BJ (cell line): ENCODE data around the gene MEMO1. TPM values are rescaled to one million over a fixed set of nuclear protein-coding genes. Genes with fewer than 3 reads are reported as not detected.
"Not testable (repeated sequence)": the region's sequence is repeated elsewhere in the genome, so short reads cannot be mapped to it uniquely, and the experiment has no call there.

Experiments used
- CTCF ChIA-PET: fragments of 350-600 bp; formaldehyde crosslinking; extraction: SDS; loops from one replicate; lab custom pipeline; 2021; ENCODE audit warnings: antibody characterized with exemption, inconsistent platforms; lab: Yijun Ruan, JAX
- POLR2A ChIA-PET: fragments of 300-600 bp; sonication (Branson Sonifier 250); formaldehyde crosslinking; extraction: SDS; loops from one replicate; lab custom pipeline; 2021; ENCODE audit warnings: antibody characterized with exemption; lab: Charles Lee
- DNase-seq: peaks from one replicate; pipeline ENCODE4 v3.0.0-alpha.2; 2011; ENCODE audit warnings: low read depth
- H3K27me3 ChIP-seq: 2 replicates; pipeline ENCODE4 v1.6.0; 2011; ENCODE audit warnings: low read length; ENCODE audit not compliant: control insufficient read depth, insufficient read depth
- H3K36me3 ChIP-seq: 2 replicates; pipeline ENCODE4 v1.5.1; 2011; ENCODE audit warnings: low read length; ENCODE audit not compliant: control insufficient read depth, insufficient read depth
- H3K4me3 ChIP-seq: 2 replicates; pipeline ENCODE4 v1.5.1; 2011; ENCODE audit warnings: low read depth, mild to moderate bottlenecking, control low read depth, low read length
- polyA plus RNA-seq: library from polyadenylated mRNA; depleted of rRNA; stranded (reverse); fragments of >200 nt; gene quantifications from 2 replicates; pipeline ENCODE4 v1.2.3, GENCODE V29; 2011
- TF ChIP-seq, protein P1 (sequence below): IDR thresholded peaks from 2 replicates; pipeline ENCODE4 v1.5.1; 2011; ENCODE audit warnings: low read depth, mild to moderate bottlenecking, control low read depth, inconsistent platforms, low read length, moderate library complexity; ENCODE audit not compliant: insufficient read depth

The MEMO1 gene
- polyA plus RNA-seq, 1 experiment = 42.0 TPM

DNA sequence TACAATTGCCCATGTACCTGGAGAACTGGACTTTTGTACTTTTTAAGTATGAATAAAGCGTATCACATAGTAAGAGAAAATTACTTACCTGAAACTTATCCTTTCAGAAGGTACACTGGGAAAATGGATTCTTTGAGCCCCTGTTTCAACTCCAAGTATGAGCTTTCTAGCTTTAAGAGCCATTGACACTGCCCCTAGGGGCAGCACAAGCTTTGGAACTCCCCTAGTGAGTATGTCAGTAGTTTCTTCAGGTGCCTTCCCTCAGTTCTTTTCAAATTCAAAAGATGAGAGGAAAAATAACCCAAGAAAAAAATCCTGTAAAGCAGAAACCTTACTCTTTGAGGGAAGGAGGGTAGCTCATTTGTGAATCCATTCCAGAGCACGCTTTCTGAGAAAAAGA is 124.1 kb downstream of the MEMO1 start:
- ChIA-PET POLR2A (no interaction called here), CTCF (no interaction called here)
- DNase-seq = no peak
- H3K4me3 ChIP-seq = no peak overlapping the region
- no peaks in the 10 kb centered on the region for H3K27me3 ChIP-seq
- H3K36me3 ChIP-seq = peaks cover 1% of the 10 kb centered on the region
- TF ChIP-seq, protein P1, sequence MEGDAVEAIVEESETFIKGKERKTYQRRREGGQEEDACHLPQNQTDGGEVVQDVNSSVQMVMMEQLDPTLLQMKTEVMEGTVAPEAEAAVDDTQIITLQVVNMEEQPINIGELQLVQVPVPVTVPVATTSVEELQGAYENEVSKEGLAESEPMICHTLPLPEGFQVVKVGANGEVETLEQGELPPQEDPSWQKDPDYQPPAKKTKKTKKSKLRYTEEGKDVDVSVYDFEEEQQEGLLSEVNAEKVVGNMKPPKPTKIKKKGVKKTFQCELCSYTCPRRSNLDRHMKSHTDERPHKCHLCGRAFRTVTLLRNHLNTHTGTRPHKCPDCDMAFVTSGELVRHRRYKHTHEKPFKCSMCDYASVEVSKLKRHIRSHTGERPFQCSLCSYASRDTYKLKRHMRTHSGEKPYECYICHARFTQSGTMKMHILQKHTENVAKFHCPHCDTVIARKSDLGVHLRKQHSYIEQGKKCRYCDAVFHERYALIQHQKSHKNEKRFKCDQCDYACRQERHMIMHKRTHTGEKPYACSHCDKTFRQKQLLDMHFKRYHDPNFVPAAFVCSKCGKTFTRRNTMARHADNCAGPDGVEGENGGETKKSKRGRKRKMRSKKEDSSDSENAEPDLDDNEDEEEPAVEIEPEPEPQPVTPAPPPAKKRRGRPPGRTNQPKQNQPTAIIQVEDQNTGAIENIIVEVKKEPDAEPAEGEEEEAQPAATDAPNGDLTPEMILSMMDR = peak; percentile 29; the same call in 1 of the 2 replicates

DNA sequence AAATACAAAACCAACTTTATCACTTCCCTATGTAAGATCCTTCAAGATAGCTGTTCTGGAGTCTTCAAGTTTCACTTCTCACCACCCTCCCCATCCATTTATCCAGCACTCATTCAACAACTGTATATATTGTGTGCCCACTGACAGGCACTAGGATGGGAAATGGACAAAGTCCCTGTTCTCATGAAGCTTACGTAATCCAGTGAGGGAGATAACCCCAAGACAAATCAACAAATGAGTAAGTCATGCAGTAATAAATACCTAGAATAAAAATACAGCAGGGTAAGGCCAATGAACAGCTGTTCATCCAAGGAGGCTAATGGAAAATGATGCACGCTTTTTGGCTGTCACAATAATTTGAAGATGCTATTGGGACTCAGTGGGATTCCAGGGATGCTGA is 133.8 kb downstream of the MEMO1 start:
- DNase-seq = no peak
- POLR2A ChIA-PET = no interaction called here
- CTCF ChIA-PET = no interaction called here
- TF ChIP-seq, protein P1 = no peak
- no peaks in the 10 kb centered on the region for H3K27me3 ChIP-seq
- H3K36me3 ChIP-seq = peaks cover 1% of the 10 kb centered on the region
- H3K4me3 ChIP-seq = no peak overlapping the region

DNA sequence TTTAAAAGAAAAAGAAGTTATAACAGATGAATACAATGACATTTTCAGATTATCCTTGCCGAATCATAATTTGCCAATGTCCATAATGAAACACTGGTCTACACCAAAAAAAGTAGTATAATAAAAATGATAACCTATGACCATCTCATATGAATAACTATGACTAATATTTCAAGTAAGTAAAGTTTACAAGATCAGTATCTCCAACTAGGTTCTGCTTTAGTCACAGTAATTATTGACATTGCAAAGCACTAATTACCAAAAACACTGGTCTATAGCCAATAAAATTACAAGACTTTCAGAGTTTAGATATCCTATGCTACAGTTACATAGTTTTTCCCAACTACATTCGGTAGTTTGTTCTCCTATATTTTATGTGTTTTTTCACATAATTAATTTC is 136.7 kb downstream of the MEMO1 start:
- DNase-seq = no peak
- no peaks in the 10 kb centered on the region for H3K27me3 ChIP-seq
- TF ChIP-seq, protein P1 = no peak
- no peak overlapping the region for H3K4me3 ChIP-seq
- POLR2A ChIA-PET = no interaction called here
- CTCF ChIA-PET = no interaction called here
- H3K36me3 ChIP-seq = no peaks in the 10 kb centered on the region

DNA sequence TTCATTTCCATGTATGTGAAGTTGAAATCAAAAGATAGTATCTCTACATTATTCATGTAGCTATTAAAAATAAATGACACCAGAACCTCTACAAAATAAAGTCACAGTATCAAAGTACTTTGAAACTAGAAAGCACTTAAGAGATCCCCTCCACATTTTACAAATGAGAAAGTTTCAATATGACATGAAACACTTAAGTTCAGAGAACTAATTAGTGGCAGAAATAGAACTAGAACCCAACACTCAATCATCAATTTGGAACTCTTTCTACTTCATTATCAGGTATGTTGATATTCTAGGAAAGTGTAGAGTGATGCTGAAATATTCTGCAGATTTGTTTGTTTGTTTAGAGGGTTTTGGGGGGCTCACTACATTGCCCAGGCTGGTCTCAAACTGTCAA is 145.6 kb downstream of the MEMO1 start:
- ChIA-PET POLR2A (no interaction called here), CTCF (no interaction called here)
- Histone ChIP-seq H3K4me3 (no peak overlapping the region), H3K27me3 (no peaks in the 10 kb centered on the region), H3K36me3 (no peaks in the 10 kb centered on the region)
- no peak for DNase-seq
- TF ChIP-seq, protein P1 = no peak

DNA sequence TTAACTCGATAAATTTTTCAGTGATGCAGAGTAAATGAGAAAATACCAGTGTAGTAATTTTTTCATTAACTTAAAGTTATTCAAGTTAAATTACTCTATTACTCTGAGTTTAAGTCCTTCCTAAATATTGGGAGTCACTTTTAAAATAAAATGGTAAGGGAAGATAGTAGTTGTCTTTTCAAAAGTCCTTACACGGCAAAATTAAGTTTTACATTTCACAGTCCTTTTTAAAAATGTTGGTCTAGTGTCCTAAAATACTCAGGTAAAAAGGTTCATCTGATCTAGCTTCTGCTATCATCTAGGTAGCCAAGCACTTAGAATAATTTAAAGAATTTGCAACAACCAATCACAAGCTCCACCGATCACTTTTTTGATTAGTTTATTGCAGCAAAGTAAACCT is 146.9 kb downstream of the MEMO1 start:
- no peaks in the 10 kb centered on the region for H3K27me3 ChIP-seq
- no peak overlapping the region for H3K4me3 ChIP-seq
- H3K36me3 ChIP-seq = no peaks in the 10 kb centered on the region
- POLR2A ChIA-PET = no interaction called here
- no peak for DNase-seq
- TF ChIP-seq, protein P1 = no peak
- CTCF ChIA-PET = no interaction called here

DNA sequence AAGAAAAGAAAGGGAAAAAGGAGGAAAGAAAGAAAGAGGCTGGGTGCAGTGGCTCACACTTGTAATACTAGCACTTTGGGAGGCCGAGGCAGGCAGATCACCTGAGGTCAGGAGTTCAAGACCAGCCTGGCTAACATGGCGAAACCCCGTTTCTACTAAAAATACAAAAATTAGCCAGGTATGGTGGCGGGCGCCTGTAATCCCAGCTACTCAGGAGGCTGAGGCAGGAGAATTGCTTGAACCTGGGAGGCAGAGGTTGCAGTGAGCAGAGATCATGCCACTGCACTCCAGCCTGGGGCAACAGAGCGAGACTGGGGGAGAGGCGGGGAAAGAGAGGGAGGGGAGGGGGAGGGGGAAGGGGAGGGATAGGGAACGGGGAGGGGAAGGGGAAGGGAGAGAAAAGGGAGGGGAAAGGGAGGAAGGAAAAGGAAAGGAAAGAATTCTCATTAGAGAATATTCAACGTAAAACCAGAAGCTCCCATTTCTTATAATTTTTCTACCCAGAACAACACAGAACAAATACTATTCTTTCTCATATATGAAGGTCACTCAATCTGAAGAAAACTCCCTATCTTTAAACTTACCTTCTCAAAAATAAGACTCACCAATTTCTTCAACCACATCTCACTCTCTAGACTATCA is 147.7 kb downstream of the MEMO1 start:
- H3K36me3 ChIP-seq, H3K27me3 ChIP-seq, POLR2A ChIA-PET, H3K4me3 ChIP-seq, DNase-seq, CTCF ChIA-PET: not testable (repeated sequence)
